T-cell (primary cell): ENCODE data around the gene GABBR2. TPM values are rescaled to one million over a fixed set of nuclear protein-coding genes. Genes with fewer than 3 reads are reported as not detected.
"Not testable (repeated sequence)": the region's sequence is repeated elsewhere in the genome, so short reads cannot be mapped to it uniquely, and the experiment has no call there.

Source experiments
- ATAC-seq, 4 experiments: fragments of 200-7000 bp in 3 of 4; fragments of 150-1000 bp in 1 of 4; cut with Tn5 transposase; replicated peaks in 1 of 4; 1 replicate in 3 of 4; 2 replicates in 1 of 4; pipeline ENCODE4 v1.10.0; 2021; ENCODE audit warnings: moderate library complexity in 3 of 4, mild to moderate bottlenecking in 2 of 4, moderate number of reproducible peaks in 1 of 4
- CTCF ChIA-PET, 2 donors: fragments of 300-600 bp; sonication (Branson Sonifier 250); formaldehyde crosslinking; loops; one replicate each; lab custom pipeline; 2022; ENCODE audit warnings: antibody characterized with exemption in 2 of 2; lab: Charles Lee
- POLR2A ChIA-PET, 2 donors: fragments of 300-600 bp; sonication (Branson Sonifier 250); formaldehyde crosslinking; loops; one replicate each; lab custom pipeline; 2022; ENCODE audit warnings: antibody characterized with exemption in 2 of 2; lab: Charles Lee
- DNase-seq, 35 experiments: peaks; one replicate each; pipeline versions ENCODE4 v3.0.0 to v3.0.0-alpha.2; 2013 to 2023
- H3K27ac ChIP-seq: one replicate; pipeline ENCODE4 v1.5.1; 2013; ENCODE audit warnings: low read length
- H3K27me3 ChIP-seq, 2 experiments: replicated peaks in 1 of 2; 1 replicate in 1 of 2; 2 replicates in 1 of 2; pipeline versions ENCODE4 v1.6.1 to v1.7.0; 2013; ENCODE audit warnings: low read length in 1 of 2, mixed read lengths in 1 of 2; ENCODE audit not compliant: control insufficient read depth in 2 of 2, insufficient read depth in 2 of 2; ENCODE audit errors: extremely low read depth in 1 of 2
- H3K36me3 ChIP-seq, 2 donors: 1 replicate in 1 of 2; 2 replicates in 1 of 2; pipeline versions ENCODE4 v1.6.1 to v1.7.0; 2013; ENCODE audit warnings: low read length in 1 of 2; ENCODE audit not compliant: control insufficient read depth in 2 of 2, insufficient read depth in 1 of 2; ENCODE audit errors: extremely low read depth in 1 of 2
- H3K4me1 ChIP-seq, 2 experiments: 1 replicate in 1 of 2; 2 replicates in 1 of 2; pipeline versions ENCODE4 v1.6.1 to v1.7.0; 2013; ENCODE audit warnings: low read length in 2 of 2, mixed read lengths in 1 of 2; ENCODE audit not compliant: insufficient read depth in 2 of 2, control insufficient read depth in 1 of 2; ENCODE audit errors: extremely low read depth in 1 of 2
- H3K4me3 ChIP-seq, 2 donors: 1 replicate in 1 of 2; 2 replicates in 1 of 2; pipeline versions ENCODE4 v1.5.1 to v1.7.0; 2013; ENCODE audit warnings: mild to moderate bottlenecking in 2 of 2, low read length in 1 of 2, moderate library complexity in 1 of 2; ENCODE audit not compliant: control insufficient read depth in 1 of 2; ENCODE audit errors: extremely low read depth in 1 of 2
- H3K9me3 ChIP-seq: 2 replicates; pipeline ENCODE4 v1.7.0; 2013
- H3K27ac Mint-ChIP-seq, 2 donors: one replicate each; pipeline ENCODE4 v1.8.0; 2020 to 2021; ENCODE audit warnings: mild to moderate bottlenecking in 2 of 2, mixed read lengths in 2 of 2
- H3K27me3 Mint-ChIP-seq, 2 donors: one replicate each; pipeline ENCODE4 v1.8.0; 2021 to 2022; ENCODE audit warnings: mixed read lengths in 2 of 2
- H3K36me3 Mint-ChIP-seq: one replicate; pipeline ENCODE4 v1.8.0; 2021; ENCODE audit warnings: mixed read lengths
- H3K4me1 Mint-ChIP-seq, 3 donors: one replicate each; pipeline ENCODE4 v1.8.0; 2020 to 2022; ENCODE audit warnings: mixed read lengths in 3 of 3, mild to moderate bottlenecking in 1 of 3
- H3K4me3 Mint-ChIP-seq, 3 donors: one replicate each; pipeline ENCODE4 v1.8.0; 2020 to 2022; ENCODE audit warnings: mild to moderate bottlenecking in 3 of 3, mixed read lengths in 3 of 3, moderate library complexity in 3 of 3
- H3K9me3 Mint-ChIP-seq, 3 donors: one replicate each; pipeline ENCODE4 v1.8.0; 2020 to 2022; ENCODE audit warnings: mixed read lengths in 3 of 3
- WGBS: methylation state at CpG from one replicate; pipeline ENCODE4 v1.1.5; 2013; ENCODE audit warnings: missing lambda C conversion rate; ENCODE audit not compliant: insufficient coverage; 5-methylcytosine and 5-hydroxymethylcytosine counted together
- total RNA-seq, 35 experiments: library from RNA in 6 of 35; stranded (reverse) in 6 of 35; fragments of 120-200 nt in 1 of 35; gene quantifications; one replicate each; pipeline versions ENCODE4 v1.2.1 to v1.2.4 and lab custom pipeline; 2013 to 2026

Gene GABBR2
- total RNA-seq, 5 donors from 2014 or later (not counting 1 experiment from before 2014, with no cell fraction given) = 0.03 TPM; not detected in 4

DNA sequence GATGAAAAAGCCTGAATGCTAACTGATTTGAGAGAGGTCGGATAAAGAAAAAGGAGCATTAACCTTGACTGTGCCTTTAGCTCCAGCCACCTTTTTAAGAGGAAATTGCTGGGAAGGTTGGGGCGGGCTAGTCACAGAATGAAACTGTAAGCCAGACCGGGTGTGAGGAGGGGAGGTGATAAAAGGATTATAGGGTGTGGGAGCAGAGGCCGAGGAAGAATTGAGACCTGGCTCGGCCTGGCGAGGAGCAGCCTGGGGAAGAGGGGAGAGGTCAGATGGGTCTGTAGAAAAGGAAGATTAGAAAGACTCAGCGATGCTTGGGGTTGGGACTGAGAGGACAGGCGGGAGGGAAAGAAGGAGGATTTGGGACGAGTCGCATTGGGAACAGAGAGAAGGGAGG is 439.1 kb downstream of the GABBR2 start:
- H3K9me3 Mint-ChIP-seq, H3K4me3 ChIP-seq, H3K27ac ChIP-seq, H3K27ac Mint-ChIP-seq, H3K4me1 ChIP-seq, POLR2A ChIA-PET, H3K4me1 Mint-ChIP-seq, H3K4me3 Mint-ChIP-seq, H3K9me3 ChIP-seq, DNase-seq, H3K27me3 ChIP-seq, H3K36me3 Mint-ChIP-seq, CTCF ChIA-PET, H3K36me3 ChIP-seq, ATAC-seq: not testable (repeated sequence)
- H3K27me3 Mint-ChIP-seq = peaks cover 29 to 42% of the 10 kb centered on the region in 2 donors
- WGBS = 70% methylated on average over 9 of the region's 10 CpGs

DNA sequence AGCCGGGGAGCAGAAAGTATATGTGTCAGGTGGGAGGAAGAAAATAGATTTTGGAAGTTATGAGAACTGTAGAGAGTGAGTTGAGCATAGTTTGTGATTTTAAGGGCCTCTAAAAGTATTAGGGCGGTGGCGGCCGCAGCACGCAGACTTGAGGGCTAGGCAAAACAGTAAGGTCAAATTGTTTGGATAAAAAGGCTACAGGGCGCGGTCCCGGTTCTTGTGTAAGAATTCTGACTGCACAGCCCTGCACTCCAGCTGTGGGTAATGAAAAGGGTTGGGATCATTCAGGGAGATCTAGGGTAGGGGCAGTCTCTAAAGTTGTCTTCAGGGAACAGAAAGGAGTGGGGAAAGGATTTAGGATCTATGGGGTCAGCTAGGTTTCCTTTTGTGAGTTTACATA is 441.2 kb downstream of the GABBR2 start:
- ATAC-seq, H3K4me3 Mint-ChIP-seq, H3K4me1 ChIP-seq, DNase-seq, CTCF ChIA-PET, H3K27me3 ChIP-seq, H3K4me1 Mint-ChIP-seq, H3K4me3 ChIP-seq, H3K27ac ChIP-seq, POLR2A ChIA-PET, H3K9me3 ChIP-seq, H3K36me3 Mint-ChIP-seq, H3K9me3 Mint-ChIP-seq, H3K27ac Mint-ChIP-seq, H3K36me3 ChIP-seq: not testable (repeated sequence)
- peaks cover 22 to 34% of the 10 kb centered on the region in 2 donors for H3K27me3 Mint-ChIP-seq
- 98% methylated on average over 7 of the region's 8 CpGs for WGBS

DNA sequence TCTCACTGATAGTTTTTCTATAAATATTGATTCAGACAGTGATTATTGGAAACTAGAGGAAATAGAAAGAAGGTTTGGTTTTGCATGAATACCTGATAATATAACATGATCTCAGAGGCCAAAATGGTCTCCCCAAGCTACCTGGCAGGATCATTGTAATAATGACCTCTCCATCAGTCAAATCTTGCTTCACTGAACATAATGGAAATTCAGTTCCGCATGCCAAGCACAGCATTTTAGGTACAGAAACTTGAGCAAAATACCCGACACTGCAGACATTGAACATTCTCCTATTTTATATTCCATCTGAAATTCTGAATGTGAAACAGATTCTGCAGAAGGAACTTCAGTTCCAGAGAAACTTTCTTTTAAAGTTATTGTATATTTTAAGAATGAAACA is 444.2 kb downstream of the GABBR2 start:
- Mint-ChIP-seq H3K4me3 (no peak overlapping the region), H3K27me3 (peaks cover 15 to 17% of the 10 kb centered on the region in 2 donors), H3K9me3 (no peaks in the 10 kb centered on the region), H3K27ac (no peak overlapping the region), H3K4me1 (peaks cover 0 to 3% (median 2%) of the 10 kb centered on the region in 3 donors), H3K36me3 (no peaks in the 10 kb centered on the region)
- CTCF ChIA-PET = interaction anchor here (0.7 to 2.0 kb wide), 4 partner anchors 24 to 191 kb away, joined by 3 to 5 read pairs (median 4); no protein-coding TSS in a partner anchor
- POLR2A ChIA-PET = interaction anchor here in 1 of 2 donors (0.5 kb wide), 1 partner anchor 332 kb away, joined by 5 read pairs; no protein-coding TSS in a partner anchor
- Histone ChIP-seq H3K4me3 (no peak overlapping the region), H3K4me1 (no peaks in the 10 kb centered on the region), H3K27ac (no peak overlapping the region), H3K27me3 (no peaks in the 10 kb centered on the region), H3K36me3 (no peaks in the 10 kb centered on the region), H3K9me3 (no peaks in the 10 kb centered on the region)
- no peak for DNase-seq
- WGBS = 100% methylated on average over 1 of the region's 2 CpGs
- no peak for ATAC-seq

DNA sequence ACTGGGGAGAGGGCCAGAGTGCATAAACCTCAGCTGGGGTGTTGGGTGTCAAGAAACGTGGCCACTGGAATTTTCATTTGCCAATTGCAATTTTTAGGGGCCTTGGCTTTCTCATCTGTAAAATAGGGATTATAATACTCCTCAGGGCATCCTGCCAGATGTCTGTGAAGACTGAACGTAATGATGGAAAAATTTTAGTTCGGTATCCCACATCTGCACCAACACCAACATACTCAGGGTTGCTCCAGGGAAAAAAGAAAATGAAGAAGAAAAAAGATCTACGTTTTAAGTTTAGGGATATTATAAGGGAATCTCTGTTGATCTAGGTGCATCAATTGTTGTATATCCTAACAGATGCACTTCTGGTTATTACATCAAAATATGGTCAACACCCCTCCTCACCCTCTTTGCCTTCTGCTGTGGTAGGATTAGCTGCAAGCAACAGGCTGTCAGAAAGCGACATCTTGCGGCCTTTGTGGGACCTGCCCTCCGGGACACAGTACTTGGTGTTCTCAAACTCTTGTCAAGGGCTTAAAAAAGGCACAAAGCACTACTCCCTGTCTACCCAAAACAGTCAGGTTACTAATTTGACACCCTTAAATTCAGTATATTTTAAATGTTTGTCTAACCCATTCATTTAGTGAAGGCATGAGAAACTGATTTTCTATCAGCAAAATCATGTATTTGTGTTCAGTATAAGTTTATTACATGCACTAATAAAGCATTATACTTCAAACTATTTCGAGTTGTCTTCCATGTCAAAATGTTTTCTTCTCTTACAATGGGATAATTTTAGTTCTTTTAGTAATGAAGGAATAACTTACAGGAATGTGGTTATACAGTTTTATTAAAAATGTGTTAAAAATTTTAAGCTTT is 445.0 kb downstream of the GABBR2 start:
- Histone ChIP-seq H3K4me3 (no peak overlapping the region), H3K27ac (no peak overlapping the region), H3K36me3 (no peaks in the 10 kb centered on the region), H3K4me1 (no peaks in the 10 kb centered on the region), H3K27me3 (no peaks in the 10 kb centered on the region), H3K9me3 (no peaks in the 10 kb centered on the region)
- Mint-ChIP-seq H3K9me3 (no peaks in the 10 kb centered on the region), H3K27ac (no peak overlapping the region), H3K36me3 (no peaks in the 10 kb centered on the region), H3K4me1 (peaks cover 0 to 3% (median 2%) of the 10 kb centered on the region in 3 donors), H3K4me3 (no peak overlapping the region), H3K27me3 (peaks cover 7 to 11% of the 10 kb centered on the region in 2 donors)
- POLR2A ChIA-PET = no interaction called here
- ATAC-seq = peak; percentile 98 to 100 (median 100)
- 0% methylated on average over 2 of the region's 8 CpGs for WGBS
- CTCF ChIA-PET = interaction anchor here (0.5 to 2.0 kb wide), 9 partner anchors 8 to 340 kb away, joined by 3 to 5 read pairs (median 3); partner anchors contain the start of gene TBC1D2 (in 1 of the 2)
- peak; percentile 59 to 88 (median 79) for DNase-seq

DNA sequence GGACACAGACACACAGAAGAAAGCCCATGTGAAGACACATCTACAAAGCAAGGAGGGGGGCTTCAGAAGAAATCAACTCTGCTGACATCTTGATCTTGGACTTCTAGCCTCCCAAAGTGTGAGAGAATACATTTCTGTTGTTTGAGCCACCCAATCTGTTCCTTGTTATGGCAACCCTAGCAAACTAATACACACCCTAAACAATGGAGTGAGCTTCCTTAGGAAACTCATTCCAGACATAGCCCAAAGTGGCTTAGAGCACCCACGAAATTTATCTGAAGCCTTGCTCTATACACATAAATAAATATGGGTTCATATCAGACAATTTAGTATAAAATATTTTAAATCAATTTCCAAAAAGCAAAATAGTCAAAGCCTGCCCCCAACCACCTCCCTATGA is 445.7 kb downstream of the GABBR2 start:
- H3K36me3 Mint-ChIP-seq = no peaks in the 10 kb centered on the region

DNA sequence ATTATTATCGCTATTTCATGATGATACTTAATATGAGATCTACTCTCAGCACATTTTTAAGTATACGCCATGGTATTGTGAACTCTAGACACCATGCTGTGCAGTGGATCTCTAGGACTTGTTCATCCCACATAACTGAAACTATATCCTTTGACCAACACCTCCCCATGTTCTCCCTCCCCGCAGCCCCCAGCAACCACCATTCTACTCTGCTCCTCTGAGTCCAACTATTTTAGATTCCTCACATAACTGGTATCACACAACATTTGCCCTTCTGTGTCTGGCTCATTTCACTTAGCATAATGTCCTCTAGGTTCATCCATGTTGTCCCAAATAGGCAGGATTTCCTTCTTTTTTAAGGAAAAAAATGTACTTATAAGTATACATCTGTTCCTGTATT is 446.7 kb downstream of the GABBR2 start:
- no peaks in the 10 kb centered on the region for H3K27me3 Mint-ChIP-seq
- Histone ChIP-seq H3K27ac (no peak overlapping the region), H3K9me3 (no peaks in the 10 kb centered on the region), H3K27me3 (no peaks in the 10 kb centered on the region), H3K4me1 (no peaks in the 10 kb centered on the region), H3K4me3 (no peak overlapping the region), H3K36me3 (no peaks in the 10 kb centered on the region)
- H3K9me3 Mint-ChIP-seq = no peaks in the 10 kb centered on the region
- ChIA-PET CTCF (no interaction called here), POLR2A (no interaction called here)
- DNase-seq = no peak
- no peak for ATAC-seq
- no peaks in the 10 kb centered on the region for H3K36me3 Mint-ChIP-seq
- H3K4me3 Mint-ChIP-seq = no peak overlapping the region
- WGBS = 96% methylated on average over 2 of the region's 3 CpGs
- no peak overlapping the region for H3K27ac Mint-ChIP-seq
- H3K4me1 Mint-ChIP-seq = peaks cover 2 to 5% (median 3%) of the 10 kb centered on the region in 3 donors

More for the DNA sequence above, 445.7 kb downstream of the GABBR2 start:
- H3K4me3 Mint-ChIP-seq = no peak overlapping the region
- no peak overlapping the region for H3K27ac Mint-ChIP-seq
- CTCF ChIA-PET = interaction anchor here (0.5 to 2.0 kb wide), 6 partner anchors 8 to 377 kb away, joined by 3 to 5 read pairs (median 4); partner anchors contain the start of gene TBC1D2 (in 1 of the 2)
- ATAC-seq = no peak
- no peaks in the 10 kb centered on the region for H3K36me3 ChIP-seq
- H3K4me1 ChIP-seq = no peaks in the 10 kb centered on the region
- no peaks in the 10 kb centered on the region for H3K9me3 Mint-ChIP-seq
- no peak for DNase-seq
- no peaks in the 10 kb centered on the region for H3K9me3 ChIP-seq
- peaks cover under 1 to 4% of the 10 kb centered on the region in 2 donors for H3K27me3 Mint-ChIP-seq
- no CpG with 5 or more reads among the region's 1 CpG for WGBS
- H3K27ac ChIP-seq = no peak overlapping the region
- POLR2A ChIA-PET = no interaction called here
- no peak overlapping the region for H3K4me3 ChIP-seq
- no peaks in the 10 kb centered on the region for H3K27me3 ChIP-seq
- H3K4me1 Mint-ChIP-seq = peaks cover 0 to 3% (median 2%) of the 10 kb centered on the region in 3 donors
